H54 (cell line): ENCODE data around the gene PCGF3.
"Not testable (repeated sequence)": the region's sequence is repeated elsewhere in the genome, so short reads cannot be mapped to it uniquely, and the experiment has no call there.

Experiments used
- DNase-seq: peaks from one replicate; pipeline ENCODE4 v3.0.0; 2011; ENCODE audit warnings: low spot score, mixed read lengths; ENCODE audit not compliant: insufficient read length
- FAIRE-seq: peaks from 3 replicates; lab custom pipeline; 2011; peaks lifted over from hg19 to GRCh38; lab: Jason Lieb, UNC
- POLR2A ChIP-seq: IDR thresholded peaks from 2 replicates; pipeline ENCODE4 v1.6.1; 2011; ENCODE audit warnings: low read depth, mild to moderate bottlenecking, low read length

PCGF3 gene

GRCh38 chr4:723751-724530, 18.3 kb downstream of the PCGF3 start:
- DNase-seq (no peak), FAIRE-seq (no peak)
- TF ChIP-seq POLR2A, result no peak

- no peak for TF ChIP-seq POLR2A
- DNase-seq (no peak), FAIRE-seq (no peak)
Measured at GRCh38 chr4:725391-726234, 20.0 kb downstream of the PCGF3 start.

GRCh38 chr4:726235-726787, 20.7 kb downstream of the PCGF3 start:
- DNase-seq, result no peak
- TF ChIP-seq POLR2A, result no peak
- FAIRE-seq, result no peak

- TF ChIP-seq POLR2A, result no peak
- no peak for FAIRE-seq
- DNase-seq, result no peak
Measured at GRCh38 chr4:726838-727237, 21.2 kb downstream of the PCGF3 start.

GRCh38 chr4:727576-727975, 21.9 kb downstream of the PCGF3 start:
- TF ChIP-seq POLR2A, result no peak
- no peak for FAIRE-seq

GRCh38 chr4:729336-730315, 24.0 kb downstream of the PCGF3 start:
- FAIRE-seq (no peak), DNase-seq (no peak)
- no peak for TF ChIP-seq POLR2A

More at GRCh38 chr4:727576-727975, 21.9 kb downstream of the PCGF3 start:
- no peak for DNase-seq

GRCh38 chr4:730511-730910, 24.9 kb downstream of the PCGF3 start:
- no peak for FAIRE-seq
- TF ChIP-seq POLR2A, result no peak
- DNase-seq, result no peak

- FAIRE-seq, DNase-seq: not testable (repeated sequence)
Measured at GRCh38 chr4:730946-731904, 25.6 kb downstream of the PCGF3 start.

GRCh38 chr4:731954-732353, 26.3 kb downstream of the PCGF3 start:
- not testable (repeated sequence) for FAIRE-seq, DNase-seq

- no peak for TF ChIP-seq POLR2A
- DNase-seq (no peak), FAIRE-seq (no peak)
Measured at GRCh38 chr4:732486-732885, 26.9 kb downstream of the PCGF3 start.

GRCh38 chr4:732911-733630, 27.4 kb downstream of the PCGF3 start:
- FAIRE-seq (no peak), DNase-seq (no peak)
- no peak for TF ChIP-seq POLR2A

- TF ChIP-seq POLR2A, result no peak
- FAIRE-seq (no peak), DNase-seq (no peak)
Measured at GRCh38 chr4:733631-733980, 28.0 kb downstream of the PCGF3 start.
